ENCODE measurements around the gene DNAJC5.

- TF ChIP-seq, protein P1, sequence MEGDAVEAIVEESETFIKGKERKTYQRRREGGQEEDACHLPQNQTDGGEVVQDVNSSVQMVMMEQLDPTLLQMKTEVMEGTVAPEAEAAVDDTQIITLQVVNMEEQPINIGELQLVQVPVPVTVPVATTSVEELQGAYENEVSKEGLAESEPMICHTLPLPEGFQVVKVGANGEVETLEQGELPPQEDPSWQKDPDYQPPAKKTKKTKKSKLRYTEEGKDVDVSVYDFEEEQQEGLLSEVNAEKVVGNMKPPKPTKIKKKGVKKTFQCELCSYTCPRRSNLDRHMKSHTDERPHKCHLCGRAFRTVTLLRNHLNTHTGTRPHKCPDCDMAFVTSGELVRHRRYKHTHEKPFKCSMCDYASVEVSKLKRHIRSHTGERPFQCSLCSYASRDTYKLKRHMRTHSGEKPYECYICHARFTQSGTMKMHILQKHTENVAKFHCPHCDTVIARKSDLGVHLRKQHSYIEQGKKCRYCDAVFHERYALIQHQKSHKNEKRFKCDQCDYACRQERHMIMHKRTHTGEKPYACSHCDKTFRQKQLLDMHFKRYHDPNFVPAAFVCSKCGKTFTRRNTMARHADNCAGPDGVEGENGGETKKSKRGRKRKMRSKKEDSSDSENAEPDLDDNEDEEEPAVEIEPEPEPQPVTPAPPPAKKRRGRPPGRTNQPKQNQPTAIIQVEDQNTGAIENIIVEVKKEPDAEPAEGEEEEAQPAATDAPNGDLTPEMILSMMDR (conservative IDR thresholded peaks at IDR 0.05 in 1 of 2, IDR thresholded peaks at IDR 0.05 in 1 of 2; ENCODE audit: extremely low read depth in 1 of 2, insufficient read depth in 1 of 2, low read depth in 1 of 2, low read length in 2 of 2) = no peak
- no peak for TF ChIP-seq EZH2 (IDR thresholded peaks at IDR 0.05; ENCODE audit: borderline replicate concordance, low read length)
Measured at GRCh38 chr20:63859166-63859699, 35.7 kb upstream of the DNAJC5 start.

All from mammary epithelial cell (primary cell).